IPS-20b (cell line): ENCODE results near the gene OBI1.

Experiments used
- H3K27ac ChIP-seq: one replicate; pipeline ENCODE4 v1.5.1; 2013; ENCODE audit warnings: low read length
- H3K27me3 ChIP-seq: 2 replicates; pipeline ENCODE4 v1.6.1; 2013; ENCODE audit warnings: mild to moderate bottlenecking, low read length, inconsistent platforms; ENCODE audit not compliant: insufficient read depth
- H3K36me3 ChIP-seq: 2 replicates; pipeline ENCODE4 v1.6.1; 2013; ENCODE audit warnings: low read depth, mild to moderate bottlenecking, inconsistent platforms, low read length, moderate library complexity; ENCODE audit not compliant: insufficient read depth
- H3K4me1 ChIP-seq: 2 replicates; pipeline ENCODE4 v1.6.1; 2013; ENCODE audit warnings: mild to moderate bottlenecking, control low read depth, inconsistent platforms, low read length, moderate library complexity; ENCODE audit not compliant: insufficient read depth
- H3K4me3 ChIP-seq: 2 replicates; pipeline ENCODE4 v1.5.1; 2013; ENCODE audit warnings: mild to moderate bottlenecking, low read length, inconsistent platforms
- H3K9ac ChIP-seq: 2 replicates; pipeline ENCODE4 v1.6.1; 2013; ENCODE audit warnings: low read depth, mild to moderate bottlenecking, inconsistent platforms, low read length, moderate library complexity
- H3K9me3 ChIP-seq: 2 replicates; pipeline ENCODE4 v1.6.1; 2013; ENCODE audit warnings: mild to moderate bottlenecking, low read depth, low read length, inconsistent platforms; ENCODE audit not compliant: insufficient read depth

Gene OBI1

DNA sequence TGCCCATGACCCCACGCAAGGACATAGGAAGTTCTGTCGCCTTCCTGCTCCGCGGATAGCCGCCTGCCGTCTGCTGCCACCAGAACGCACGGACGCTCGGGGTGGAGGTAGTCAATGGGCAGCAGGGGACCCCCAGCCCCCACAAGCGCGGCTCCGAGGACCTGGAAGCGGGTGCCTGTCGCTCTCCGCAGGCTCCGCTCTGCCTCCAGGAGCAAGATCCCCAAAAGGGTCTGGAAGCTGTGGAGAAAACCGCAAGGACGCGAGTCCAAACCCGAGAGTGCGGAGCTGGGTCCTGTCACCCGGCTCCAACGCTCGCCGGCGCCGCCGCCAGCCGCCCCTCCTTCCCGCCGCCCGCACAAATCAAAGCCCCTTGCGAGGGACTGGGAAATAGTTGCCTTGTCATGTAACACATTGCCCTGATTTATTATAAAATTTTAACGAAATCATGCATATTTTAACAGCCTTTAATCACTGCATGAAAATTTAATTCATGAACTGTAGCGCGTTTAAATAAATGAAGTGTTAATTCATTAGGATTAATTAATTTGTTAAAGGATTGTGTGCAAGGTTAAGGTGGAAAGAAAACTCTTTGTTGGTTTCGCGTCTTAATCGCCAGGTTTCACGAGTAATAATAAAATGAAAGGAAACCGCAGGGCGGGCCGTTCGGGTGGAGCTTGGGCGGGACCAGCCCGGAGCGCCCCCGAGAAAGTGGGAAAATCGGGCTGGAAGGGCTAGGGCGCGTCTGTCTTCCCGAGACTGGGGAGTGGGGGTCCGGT lies 50.1 kb downstream of the OBI1 start:
- Histone ChIP-seq H3K4me1 (peaks cover 10% of the 10 kb centered on the region; the same call in 1 of the 2 replicates), H3K9me3 (no peaks in the 10 kb centered on the region; the same call in 1 of the 2 replicates), H3K27ac (no peak overlapping the region), H3K36me3 (no peaks in the 10 kb centered on the region), H3K9ac (no peak overlapping the region), H3K4me3 (peak overlapping the region; percentile 65), H3K27me3 (peaks cover 97% of the 10 kb centered on the region)

DNA sequence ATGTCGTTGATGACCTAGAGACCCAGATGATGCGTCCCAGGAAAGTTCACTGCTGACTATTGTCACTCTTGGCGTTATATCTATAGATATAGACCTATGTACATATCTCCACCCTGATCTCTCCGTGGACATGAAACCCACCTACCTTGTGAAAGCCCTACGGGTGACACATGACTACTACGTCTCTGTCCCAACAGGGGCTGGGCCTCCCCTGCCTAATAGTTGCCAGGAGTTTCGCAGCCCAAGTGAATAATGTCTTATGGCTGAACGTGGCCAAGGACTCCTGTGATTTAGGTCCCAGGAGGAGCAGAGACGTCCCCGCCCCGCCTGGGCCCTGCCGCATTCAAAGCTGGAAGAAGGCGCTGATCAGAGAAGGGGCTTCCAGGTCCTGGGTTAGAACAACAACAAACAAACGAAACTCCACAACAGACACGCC lies 50.7 kb downstream of the OBI1 start:
- Histone ChIP-seq H3K9ac (no peak overlapping the region), H3K4me1 (peaks cover 10% of the 10 kb centered on the region; the same call in 1 of the 2 replicates), H3K27me3 (peaks cover 100% of the 10 kb centered on the region), H3K4me3 (peak overlapping the region; percentile 65; the same call in 1 of the 2 replicates), H3K9me3 (no peaks in the 10 kb centered on the region; the same call in 1 of the 2 replicates), H3K27ac (no peak overlapping the region), H3K36me3 (no peaks in the 10 kb centered on the region)

DNA sequence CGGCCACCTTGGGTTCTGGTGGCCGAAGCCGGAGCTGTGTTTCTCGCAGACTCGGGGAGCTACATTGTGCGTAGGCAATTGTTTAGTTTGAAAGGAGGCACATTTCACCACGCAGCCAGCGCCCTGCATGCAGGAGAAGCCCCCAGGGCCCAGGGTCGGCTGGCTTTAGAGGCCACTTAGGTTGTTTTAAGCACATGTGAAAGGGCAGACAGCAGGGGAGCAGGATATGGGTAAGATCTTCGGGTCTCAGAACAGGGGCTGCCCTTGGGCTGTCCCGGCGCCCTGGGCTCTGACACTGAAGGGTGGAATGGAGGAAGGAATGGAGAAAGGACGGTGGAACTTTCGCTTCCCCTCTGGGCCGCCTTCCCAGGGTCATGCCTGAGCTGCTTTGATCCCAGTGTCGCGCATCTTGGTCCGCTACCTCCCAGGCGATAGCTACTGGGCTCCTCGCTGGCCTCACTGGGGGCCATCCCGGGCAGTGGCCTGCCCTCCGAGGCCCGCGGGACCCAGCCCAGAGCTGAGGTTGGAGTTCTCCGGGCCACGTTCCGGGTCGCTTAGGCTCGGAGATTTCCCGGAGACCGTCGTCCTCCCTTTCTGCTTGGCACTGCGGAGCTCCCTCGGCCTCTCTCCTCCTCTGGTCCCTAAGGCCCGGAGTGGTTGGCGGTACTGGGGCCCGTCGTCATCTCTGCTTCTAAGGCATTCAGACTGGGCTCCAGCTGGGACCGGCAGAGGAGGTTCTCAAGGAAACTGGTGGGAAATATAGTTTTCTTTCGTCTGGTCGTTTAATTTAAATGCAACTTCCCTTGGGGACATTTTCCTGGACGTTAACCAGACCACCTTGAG lies 51.3 kb downstream of the OBI1 start:
- Histone ChIP-seq H3K4me3 (peak overlapping the region; percentile 65; the same call in 1 of the 2 replicates), H3K9me3 (no peaks in the 10 kb centered on the region; the same call in 1 of the 2 replicates), H3K9ac (no peak overlapping the region), H3K36me3 (no peaks in the 10 kb centered on the region), H3K4me1 (peaks cover 10% of the 10 kb centered on the region; the same call in 1 of the 2 replicates), H3K27me3 (peaks cover 100% of the 10 kb centered on the region), H3K27ac (no peak overlapping the region)

GRCh38 chr13:78606471-78607408 lies 52.2 kb downstream of the OBI1 start:
- Histone ChIP-seq H3K36me3 (no peaks in the 10 kb centered on the region), H3K4me1 (peaks cover 10% of the 10 kb centered on the region; the same call in 1 of the 2 replicates), H3K27ac (no peak overlapping the region), H3K4me3 (peak overlapping the region; percentile 65; the same call in 1 of the 2 replicates), H3K9me3 (no peaks in the 10 kb centered on the region; the same call in 1 of the 2 replicates), H3K27me3 (peaks cover 97% of the 10 kb centered on the region), H3K9ac (no peak overlapping the region)

GRCh38 chr13:78604782-78605611 lies 54.0 kb downstream of the OBI1 start:
- Histone ChIP-seq H3K27ac (no peak overlapping the region), H3K4me3 (peak overlapping the region; percentile 33), H3K9ac (no peak overlapping the region), H3K9me3 (no peaks in the 10 kb centered on the region; the same call in 1 of the 2 replicates), H3K27me3 (peaks cover 97% of the 10 kb centered on the region), H3K4me1 (peaks cover 9% of the 10 kb centered on the region; the same call in 1 of the 2 replicates), H3K36me3 (no peaks in the 10 kb centered on the region)

DNA sequence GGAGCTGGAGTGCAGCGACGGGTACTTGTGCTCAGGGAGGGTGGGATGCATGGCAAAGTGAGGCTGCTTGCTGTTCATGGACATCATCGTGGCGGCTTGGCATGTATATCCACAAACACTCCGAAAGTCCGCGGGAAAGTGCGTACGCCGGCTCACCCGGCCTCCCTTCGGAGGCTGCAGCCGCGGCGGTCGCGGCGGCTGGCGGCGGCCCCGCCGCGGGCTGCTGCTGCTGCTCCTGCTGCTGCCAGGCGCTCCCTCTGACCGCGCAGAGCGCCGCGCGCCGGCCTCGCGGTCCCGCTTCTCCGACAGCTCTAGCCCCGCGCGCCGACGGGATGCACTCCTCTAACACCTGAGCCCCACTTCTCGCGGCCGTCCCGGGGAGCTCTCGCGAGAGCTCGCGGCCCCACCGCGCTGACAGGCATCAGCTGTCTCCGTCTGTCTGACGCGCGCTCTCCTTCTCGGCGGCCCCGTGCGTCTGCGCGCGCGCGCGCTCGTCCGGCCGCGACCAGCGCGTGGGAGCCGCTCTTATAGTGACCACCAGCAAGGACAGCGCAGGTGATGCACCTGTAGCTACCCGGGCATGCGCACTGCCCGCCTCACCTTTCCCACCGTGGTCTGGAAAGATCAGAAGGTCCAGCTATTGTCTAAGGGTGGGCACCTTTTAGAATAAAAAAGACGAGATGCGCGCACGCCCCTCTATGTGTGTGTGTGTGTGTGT lies 55.6 kb downstream of the OBI1 start, which contains the start of gene POU4F1:
Gene POU4F1, minus strand, starts transcription at position 313 of the 718 bp plus-strand sequence. Its CDS starts 226 bp downstream, at position 87.
- 0 out of 2 replicates have a peak, but pooled peaks cover 3% of the 10 kb centered on the region for H3K4me1 ChIP-seq
- H3K36me3 ChIP-seq, result no peaks in the 10 kb centered on the region
- H3K9ac ChIP-seq, result no peak within 1 kb of the TSS
- no peak within 1 kb of the TSS for H3K27ac ChIP-seq
- H3K9me3 ChIP-seq, result no peaks in the 10 kb centered on the region; the same call in 1 of the 2 replicates
- H3K4me3 ChIP-seq, result peak within 1 kb of the TSS; percentile 62
- H3K27me3 ChIP-seq, result peaks cover 97% of the 10 kb centered on the region

GRCh38 chr13:78602561-78603239 lies 56.3 kb downstream of the OBI1 start:
- H3K9ac ChIP-seq, result no peak overlapping the region

GRCh38 chr13:78601874-78602560 lies 56.9 kb downstream of the OBI1 start:
- no peaks in the 10 kb centered on the region; the same call in 1 of the 2 replicates for H3K9me3 ChIP-seq
- no peaks in the 10 kb centered on the region for H3K36me3 ChIP-seq
- H3K4me1 ChIP-seq, result peaks cover 3% of the 10 kb centered on the region; the same call in 1 of the 2 replicates
- no peak overlapping the region for H3K27ac ChIP-seq
- H3K27me3 ChIP-seq, result peaks cover 97% of the 10 kb centered on the region
- peak overlapping the region; percentile 62 for H3K4me3 ChIP-seq
- no peak overlapping the region for H3K9ac ChIP-seq

More at GRCh38 chr13:78602561-78603239, 56.3 kb downstream of the OBI1 start:
- Histone ChIP-seq H3K9me3 (no peaks in the 10 kb centered on the region; the same call in 1 of the 2 replicates), H3K27me3 (peaks cover 97% of the 10 kb centered on the region), H3K4me1 (peaks cover 3% of the 10 kb centered on the region; the same call in 1 of the 2 replicates), H3K27ac (no peak overlapping the region), H3K36me3 (no peaks in the 10 kb centered on the region), H3K4me3 (peak overlapping the region; percentile 62)
